GM23338 (cell line): Measurements from ENCODE around the gene SMARCC1. TPM values are rescaled to one million over a fixed set of nuclear protein-coding genes. Genes with fewer than 3 reads are reported as not detected.

Experiments
- ATAC-seq: fragments of 200-7000 bp; cut with Tn5 transposase; 3 replicates; pipeline ENCODE4 v1.9.1; 2020
- DNase-seq: peaks from one replicate; pipeline ENCODE4 v3.0.0-alpha.2; 2015; ENCODE audit warnings: low spot score
- H2AFZ ChIP-seq: fragments of 200-600 bp; sonication (generic); 2 replicates; pipeline ENCODE4 v1.8.0; 2016; ENCODE audit warnings: antibody characterized with exemption, mild to moderate bottlenecking, moderate library complexity
- H3F3A ChIP-seq: fragments of 200-600 bp; sonication (generic); replicated peaks from 2 replicates; pipeline ENCODE4 v1.8.0; 2017; ENCODE audit warnings: antibody characterized with exemption, mixed run types, low read depth
- H3K27ac ChIP-seq: fragments of 200-600 bp; sonication (generic); 2 replicates; pipeline ENCODE4 v1.6.1; 2016; ENCODE audit warnings: low read depth
- H3K27me3 ChIP-seq: fragments of 200-600 bp; sonication (generic); 2 replicates; pipeline ENCODE4 v1.8.0; 2016; ENCODE audit warnings: mild to moderate bottlenecking, mixed run types, moderate library complexity; ENCODE audit not compliant: insufficient read depth
- H3K36me3 ChIP-seq: fragments of 200-600 bp; sonication (generic); 2 replicates; pipeline ENCODE4 v1.8.0; 2016; ENCODE audit warnings: mild to moderate bottlenecking; ENCODE audit not compliant: insufficient read depth
- H3K4me1 ChIP-seq: fragments of 200-600 bp; sonication (generic); 2 replicates; pipeline ENCODE4 v1.8.0; 2016; ENCODE audit warnings: mild to moderate bottlenecking, moderate library complexity; ENCODE audit not compliant: insufficient read depth
- H3K4me2 ChIP-seq: fragments of 200-600 bp; sonication (generic); 2 replicates; pipeline ENCODE4 v1.7.1; 2017; ENCODE audit warnings: mixed run types
- H3K4me3 ChIP-seq: fragments of 200-600 bp; sonication (generic); 2 replicates; pipeline ENCODE4 v1.6.1; 2016; ENCODE audit warnings: mixed run types
- H3K79me2 ChIP-seq: fragments of 200-600 bp; sonication (generic); replicated peaks from 2 replicates; pipeline ENCODE4 v1.8.0; 2017; ENCODE audit warnings: mild to moderate bottlenecking; ENCODE audit not compliant: insufficient read depth
- H3K9me2 ChIP-seq: fragments of 200-600 bp; sonication (generic); 2 replicates; pipeline ENCODE4 v1.8.0; 2017; ENCODE audit not compliant: insufficient read depth
- H4K20me1 ChIP-seq: fragments of 200-600 bp; sonication (generic); replicated peaks from 2 replicates; pipeline ENCODE4 v1.8.0; 2017; ENCODE audit warnings: mild to moderate bottlenecking; ENCODE audit not compliant: insufficient read depth
- H3K27ac Mint-ChIP-seq: 2 replicates; pipeline ENCODE4 v1.8.0; 2020; ENCODE audit warnings: inconsistent platforms, mild to moderate bottlenecking, moderate library complexity, mixed read lengths
- H3K27me3 Mint-ChIP-seq: 3 replicates; pipeline ENCODE4 v1.8.0; 2022; ENCODE audit warnings: low read depth, mild to moderate bottlenecking, moderate library complexity, mixed read lengths, inconsistent platforms; ENCODE audit not compliant: insufficient read depth, poor library complexity
- H3K36me3 Mint-ChIP-seq: 3 replicates; pipeline ENCODE4 v1.8.0; 2021; ENCODE audit warnings: low read depth, mild to moderate bottlenecking, inconsistent platforms, moderate library complexity, mixed read lengths
- H3K4me1 Mint-ChIP-seq: 3 replicates; pipeline ENCODE4 v1.8.0; 2020; ENCODE audit warnings: mild to moderate bottlenecking, inconsistent platforms, mixed read lengths
- H3K4me3 Mint-ChIP-seq: 3 replicates; pipeline ENCODE4 v1.8.0; 2021; ENCODE audit warnings: moderate library complexity, mild to moderate bottlenecking, inconsistent platforms, mixed read lengths
- H3K9me3 Mint-ChIP-seq: 3 replicates; pipeline ENCODE4 v1.8.0; 2020; ENCODE audit warnings: moderate library complexity, mild to moderate bottlenecking, inconsistent platforms, mixed read lengths
- EZH2 ChIP-seq: fragments of 200-600 bp; sonication (generic); IDR thresholded peaks from one replicate; pipeline ENCODE4 v1.8.0; 2017; ENCODE audit warnings: antibody characterized with exemption, mild to moderate bottlenecking, low read depth; ENCODE audit not compliant: unreplicated experiment
- STAT1 ChIP-seq: IDR thresholded peaks from one replicate; pipeline ENCODE4 v1.6.1; 2016; ENCODE audit warnings: antibody characterized with exemption; ENCODE audit not compliant: unreplicated experiment
- ZNF114 ChIP-seq: fragments of 250-450 bp; sonication (Bioruptor Pico); IDR thresholded peaks from 2 replicates; pipeline ENCODE4 v1.5.0; 2020; ENCODE audit warnings: mild to moderate bottlenecking, moderate library complexity
- ZNF331 ChIP-seq: fragments of 250-450 bp; sonication (Bioruptor Pico); IDR thresholded peaks from 2 replicates; pipeline ENCODE4 v1.5.0; 2020; ENCODE audit warnings: low read depth, mild to moderate bottlenecking, moderate library complexity
- polyA plus RNA-seq: library from polyadenylated mRNA; unstranded; fragments of >200 nt; fragmentation: Nextera tagmentation; extraction: Ambion mirVana; gene quantifications from 2 replicates; pipeline ENCODE4 v1.2.1, GENCODE V29; 2016
- total RNA-seq: library from RNA; depleted of rRNA; stranded (reverse); fragments of >200 nt; shearing (Covaris generic); gene quantifications from 2 replicates; pipeline ENCODE4 v1.2.3, GENCODE V29; 2014
- TF ChIP-seq, protein P1 (sequence below), 2 experiments: fragments of 200-600 bp in 1 of 2; sonication (generic) in 1 of 2; conservative IDR thresholded peaks; 2 replicates each; pipeline versions ENCODE4 v1.5.1 to v1.6.1; 2016 to 2017; ENCODE audit warnings: antibody characterized with exemption in 2 of 2, low read depth in 2 of 2, mild to moderate bottlenecking in 2 of 2, moderate library complexity in 1 of 2
- TF ChIP-seq, protein P2 (sequence below): IDR thresholded peaks from one replicate; pipeline ENCODE4 v1.6.1; 2018; ENCODE audit warnings: antibody characterized with exemption; ENCODE audit not compliant: unreplicated experiment

Gene SMARCC1
- total and polyA plus RNA-seq, 2 experiments from 2014 or later, result 105 to 171 TPM

DNA sequence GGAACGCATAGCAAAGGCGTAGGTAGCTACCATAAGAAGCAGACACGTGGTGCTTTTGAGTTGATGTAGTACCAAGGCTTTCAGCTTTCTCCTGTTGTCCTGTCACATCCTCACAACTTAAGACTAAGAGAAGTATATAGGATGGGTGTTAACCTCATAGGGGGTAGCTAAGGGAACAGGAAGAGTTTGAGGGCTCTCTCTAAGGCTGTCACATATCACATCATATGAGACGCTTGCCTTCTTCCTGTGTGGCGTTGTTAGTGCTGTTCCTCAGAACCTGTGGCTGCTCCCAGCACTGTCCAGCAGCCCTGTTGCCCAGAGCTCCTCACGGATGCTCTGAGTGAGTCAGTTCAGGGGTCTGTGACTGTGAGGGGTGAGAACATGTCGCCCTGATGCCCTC is 35.9 kb upstream of the SMARCC1 start:
- H2AFZ ChIP-seq, result no peak overlapping the region
- H3K9me3 Mint-ChIP-seq, result no peaks in the 10 kb centered on the region
- no peaks in the 10 kb centered on the region for H3K9me2 ChIP-seq
- H3K27ac ChIP-seq, result no peak overlapping the region
- no peaks in the 10 kb centered on the region for H3K27me3 ChIP-seq
- H3K4me3 Mint-ChIP-seq, result no peak overlapping the region
- no peaks in the 10 kb centered on the region for H3K4me1 ChIP-seq
- H3F3A ChIP-seq, result 0 out of 2 replicates have a peak, but pooled peaks cover 8% of the 10 kb centered on the region
- H4K20me1 ChIP-seq, result peaks cover 2% of the 10 kb centered on the region; the same call in 1 of the 2 replicates
- H3K4me3 ChIP-seq, result no peak overlapping the region
- H3K36me3 ChIP-seq, result peaks cover 7% of the 10 kb centered on the region; the same call in 1 of the 2 replicates
- no peak overlapping the region for H3K4me2 ChIP-seq
- DNase-seq (no peak), ATAC-seq (no peak)
- no peak overlapping the region for H3K27ac Mint-ChIP-seq
- H3K36me3 Mint-ChIP-seq, result peaks cover 48% of the 10 kb centered on the region
- H3K27me3 Mint-ChIP-seq, result no peaks in the 10 kb centered on the region
- no peaks in the 10 kb centered on the region for H3K4me1 Mint-ChIP-seq
- no peaks in the 10 kb centered on the region for H3K79me2 ChIP-seq
- TF ChIP-seq STAT1, result no peak
- no peak for TF ChIP-seq ZNF331 (CRISPR knock-in tag)

DNA sequence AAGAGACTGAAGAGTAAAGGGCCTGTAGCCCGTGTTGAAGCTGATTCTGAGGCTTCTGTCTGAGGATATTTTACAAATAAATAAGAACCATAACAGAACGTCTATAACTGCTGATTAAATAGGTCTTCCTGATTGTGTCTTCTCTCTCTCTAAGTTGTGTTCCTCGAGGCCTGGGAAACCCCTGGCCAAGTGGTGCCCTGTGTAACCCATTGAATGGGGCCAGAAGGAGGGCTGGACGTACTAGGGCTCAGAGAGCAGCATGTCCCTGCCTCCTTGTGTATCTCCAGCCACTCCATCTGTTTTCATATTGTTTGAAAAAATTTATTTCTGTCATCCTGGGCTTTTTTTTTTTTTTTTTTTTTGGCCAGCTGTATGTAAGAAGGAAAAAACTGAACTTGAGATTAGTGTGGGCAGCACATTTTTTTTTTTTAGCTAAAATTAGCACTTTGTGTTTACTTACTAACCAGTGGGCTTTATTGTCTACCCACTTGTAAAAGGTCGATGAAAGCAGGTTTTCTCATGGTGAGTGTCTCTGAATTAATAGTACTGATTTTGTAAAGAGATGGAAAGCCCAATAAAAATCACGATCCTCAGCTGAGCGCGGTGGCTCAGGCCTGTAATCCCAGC is 32.0 kb upstream of the SMARCC1 start:
- Histone ChIP-seq H3K79me2 (no peaks in the 10 kb centered on the region), H2AFZ (no peak overlapping the region), H3K27me3 (no peaks in the 10 kb centered on the region), H4K20me1 (peaks cover 8% of the 10 kb centered on the region), H3K4me2 (no peak overlapping the region), H3K9me2 (no peaks in the 10 kb centered on the region), H3K4me1 (no peaks in the 10 kb centered on the region), H3K27ac (no peak overlapping the region), H3K36me3 (peaks cover 38% of the 10 kb centered on the region), H3K4me3 (no peak overlapping the region), H3F3A (0 out of 2 replicates have a peak, but pooled peaks cover 8% of the 10 kb centered on the region)
- Mint-ChIP-seq H3K27ac (no peak overlapping the region), H3K4me1 (no peaks in the 10 kb centered on the region), H3K4me3 (no peak overlapping the region), H3K36me3 (peaks cover 55% of the 10 kb centered on the region), H3K27me3 (no peaks in the 10 kb centered on the region), H3K9me3 (no peaks in the 10 kb centered on the region)
- TF ChIP-seq EZH2 (no peak), ZNF114 (no peak)
- TF ChIP-seq, protein P1, sequence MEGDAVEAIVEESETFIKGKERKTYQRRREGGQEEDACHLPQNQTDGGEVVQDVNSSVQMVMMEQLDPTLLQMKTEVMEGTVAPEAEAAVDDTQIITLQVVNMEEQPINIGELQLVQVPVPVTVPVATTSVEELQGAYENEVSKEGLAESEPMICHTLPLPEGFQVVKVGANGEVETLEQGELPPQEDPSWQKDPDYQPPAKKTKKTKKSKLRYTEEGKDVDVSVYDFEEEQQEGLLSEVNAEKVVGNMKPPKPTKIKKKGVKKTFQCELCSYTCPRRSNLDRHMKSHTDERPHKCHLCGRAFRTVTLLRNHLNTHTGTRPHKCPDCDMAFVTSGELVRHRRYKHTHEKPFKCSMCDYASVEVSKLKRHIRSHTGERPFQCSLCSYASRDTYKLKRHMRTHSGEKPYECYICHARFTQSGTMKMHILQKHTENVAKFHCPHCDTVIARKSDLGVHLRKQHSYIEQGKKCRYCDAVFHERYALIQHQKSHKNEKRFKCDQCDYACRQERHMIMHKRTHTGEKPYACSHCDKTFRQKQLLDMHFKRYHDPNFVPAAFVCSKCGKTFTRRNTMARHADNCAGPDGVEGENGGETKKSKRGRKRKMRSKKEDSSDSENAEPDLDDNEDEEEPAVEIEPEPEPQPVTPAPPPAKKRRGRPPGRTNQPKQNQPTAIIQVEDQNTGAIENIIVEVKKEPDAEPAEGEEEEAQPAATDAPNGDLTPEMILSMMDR (conservative IDR thresholded peaks at IDR 0.05; ENCODE audit: low read depth in 2 of 2), result no peak
- TF ChIP-seq, protein P2, sequence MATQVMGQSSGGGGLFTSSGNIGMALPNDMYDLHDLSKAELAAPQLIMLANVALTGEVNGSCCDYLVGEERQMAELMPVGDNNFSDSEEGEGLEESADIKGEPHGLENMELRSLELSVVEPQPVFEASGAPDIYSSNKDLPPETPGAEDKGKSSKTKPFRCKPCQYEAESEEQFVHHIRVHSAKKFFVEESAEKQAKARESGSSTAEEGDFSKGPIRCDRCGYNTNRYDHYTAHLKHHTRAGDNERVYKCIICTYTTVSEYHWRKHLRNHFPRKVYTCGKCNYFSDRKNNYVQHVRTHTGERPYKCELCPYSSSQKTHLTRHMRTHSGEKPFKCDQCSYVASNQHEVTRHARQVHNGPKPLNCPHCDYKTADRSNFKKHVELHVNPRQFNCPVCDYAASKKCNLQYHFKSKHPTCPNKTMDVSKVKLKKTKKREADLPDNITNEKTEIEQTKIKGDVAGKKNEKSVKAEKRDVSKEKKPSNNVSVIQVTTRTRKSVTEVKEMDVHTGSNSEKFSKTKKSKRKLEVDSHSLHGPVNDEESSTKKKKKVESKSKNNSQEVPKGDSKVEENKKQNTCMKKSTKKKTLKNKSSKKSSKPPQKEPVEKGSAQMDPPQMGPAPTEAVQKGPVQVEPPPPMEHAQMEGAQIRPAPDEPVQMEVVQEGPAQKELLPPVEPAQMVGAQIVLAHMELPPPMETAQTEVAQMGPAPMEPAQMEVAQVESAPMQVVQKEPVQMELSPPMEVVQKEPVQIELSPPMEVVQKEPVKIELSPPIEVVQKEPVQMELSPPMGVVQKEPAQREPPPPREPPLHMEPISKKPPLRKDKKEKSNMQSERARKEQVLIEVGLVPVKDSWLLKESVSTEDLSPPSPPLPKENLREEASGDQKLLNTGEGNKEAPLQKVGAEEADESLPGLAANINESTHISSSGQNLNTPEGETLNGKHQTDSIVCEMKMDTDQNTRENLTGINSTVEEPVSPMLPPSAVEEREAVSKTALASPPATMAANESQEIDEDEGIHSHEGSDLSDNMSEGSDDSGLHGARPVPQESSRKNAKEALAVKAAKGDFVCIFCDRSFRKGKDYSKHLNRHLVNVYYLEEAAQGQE, result no peak
- DNase-seq (no peak), ATAC-seq (no peak)
